ENCODE measurements around the gene ABR. TPM values are rescaled to one million over a fixed set of nuclear protein-coding genes. Genes with fewer than 3 reads are reported as not detected.
A peak's percentile ranks its signal among the peaks of the same experiment; 100 is the strongest.

The ABR gene
- total and polyA plus RNA-seq, 12 donors = 5.3 to 152 (median 105) TPM

GRCh38 chr17:1007310-1008007 is 172.3 kb downstream of the ABR start:
- intact Hi-C loops (cut with DNase I) = loop anchor here (5.0 kb wide), 2 partner anchors 40 to 50 kb away; no protein-coding TSS in a partner anchor
- 84 to 89% (median 85%) methylated on average over 12 to 16 of the region's 16 CpGs for WGBS, 4 donors
- TF ChIP-seq, protein P1, sequence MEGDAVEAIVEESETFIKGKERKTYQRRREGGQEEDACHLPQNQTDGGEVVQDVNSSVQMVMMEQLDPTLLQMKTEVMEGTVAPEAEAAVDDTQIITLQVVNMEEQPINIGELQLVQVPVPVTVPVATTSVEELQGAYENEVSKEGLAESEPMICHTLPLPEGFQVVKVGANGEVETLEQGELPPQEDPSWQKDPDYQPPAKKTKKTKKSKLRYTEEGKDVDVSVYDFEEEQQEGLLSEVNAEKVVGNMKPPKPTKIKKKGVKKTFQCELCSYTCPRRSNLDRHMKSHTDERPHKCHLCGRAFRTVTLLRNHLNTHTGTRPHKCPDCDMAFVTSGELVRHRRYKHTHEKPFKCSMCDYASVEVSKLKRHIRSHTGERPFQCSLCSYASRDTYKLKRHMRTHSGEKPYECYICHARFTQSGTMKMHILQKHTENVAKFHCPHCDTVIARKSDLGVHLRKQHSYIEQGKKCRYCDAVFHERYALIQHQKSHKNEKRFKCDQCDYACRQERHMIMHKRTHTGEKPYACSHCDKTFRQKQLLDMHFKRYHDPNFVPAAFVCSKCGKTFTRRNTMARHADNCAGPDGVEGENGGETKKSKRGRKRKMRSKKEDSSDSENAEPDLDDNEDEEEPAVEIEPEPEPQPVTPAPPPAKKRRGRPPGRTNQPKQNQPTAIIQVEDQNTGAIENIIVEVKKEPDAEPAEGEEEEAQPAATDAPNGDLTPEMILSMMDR (IDR thresholded peaks at IDR 0.05) = no peak
- TF ChIP-seq POLR2A (IDR thresholded peaks at IDR 0.05) = no peak
- Histone ChIP-seq H3K27me3 (no peaks in the 10 kb centered on the region), H3K36me3 (replicated peaks in 1 of 2) (peaks cover 0 to 63% of the 10 kb centered on the region in 2 donors), H3K4me1 (replicated peaks in 1 of 2) (peaks cover 32 to 40% of the 10 kb centered on the region in 2 donors), H3K4me3 (no peak overlapping the region), H3K27ac (peak overlapping the region in 2 of 5 donors; percentile 56 to 58), H3K9me3 (replicated peaks in 1 of 3) (no peaks in the 10 kb centered on the region)
- DNase-seq = peak in 1 of 7 donors; percentile 28

GRCh38 chr17:1006054-1006453 is 173.7 kb downstream of the ABR start:
- H3K9me3 ChIP-seq (replicated peaks in 1 of 3) = no peaks in the 10 kb centered on the region
- peaks cover 0 to 63% of the 10 kb centered on the region in 2 donors for H3K36me3 ChIP-seq (replicated peaks in 1 of 2)
- DNase-seq = peak in 5 of 7 donors; percentile 37 to 70 (median 55)
- peak overlapping the region; percentile 44 to 96 (median 74) for H3K27ac ChIP-seq
- WGBS, 4 donors = 40 to 49% (median 45%) methylated on average over 6 to 16 of the region's 16 CpGs
- TF ChIP-seq POLR2A (IDR thresholded peaks at IDR 0.05) = no peak
- TF ChIP-seq, protein P1 (IDR thresholded peaks at IDR 0.05) = no peak
- intact Hi-C loops (cut with DNase I) = loop anchor here (5.0 kb wide), 2 partner anchors 41 to 51 kb away; no protein-coding TSS in a partner anchor
- peak overlapping the region in 1 of 4 donors; percentile 25 for H3K4me3 ChIP-seq
- H3K27me3 ChIP-seq = no peaks in the 10 kb centered on the region
- H3K4me1 ChIP-seq (replicated peaks in 1 of 2) = peaks cover 32 to 54% of the 10 kb centered on the region in 2 donors

- H3K4me1 ChIP-seq (replicated peaks in 1 of 2) = peaks cover 32 to 60% of the 10 kb centered on the region in 2 donors
- H3K27me3 ChIP-seq = no peaks in the 10 kb centered on the region
- no peaks in the 10 kb centered on the region for H3K9me3 ChIP-seq (replicated peaks in 1 of 3)
- H3K36me3 ChIP-seq (replicated peaks in 1 of 2) = peaks cover 0 to 63% of the 10 kb centered on the region in 2 donors
- peak in 1 of 2 donors; percentile 48 for TF ChIP-seq POLR2A (IDR thresholded peaks at IDR 0.05)
- TF ChIP-seq, protein P1 (IDR thresholded peaks at IDR 0.05) = no peak
- H3K4me3 ChIP-seq = peak overlapping the region in 1 of 4 donors; percentile 25
- H3K27ac ChIP-seq = peak overlapping the region; percentile 44 to 96 (median 74)
- DNase-seq = peak; percentile 81 to 90 (median 88)
- WGBS, 4 donors = 18 to 22% (median 20%) methylated on average over 21 to 23 of the region's 23 CpGs
- intact Hi-C loops (cut with DNase I) = loop anchor here (5.0 kb wide), 2 partner anchors 42 to 52 kb away; no protein-coding TSS in a partner anchor
Observed at GRCh38 chr17:1005361-1005946, 174.3 kb downstream of the ABR start.

DNA sequence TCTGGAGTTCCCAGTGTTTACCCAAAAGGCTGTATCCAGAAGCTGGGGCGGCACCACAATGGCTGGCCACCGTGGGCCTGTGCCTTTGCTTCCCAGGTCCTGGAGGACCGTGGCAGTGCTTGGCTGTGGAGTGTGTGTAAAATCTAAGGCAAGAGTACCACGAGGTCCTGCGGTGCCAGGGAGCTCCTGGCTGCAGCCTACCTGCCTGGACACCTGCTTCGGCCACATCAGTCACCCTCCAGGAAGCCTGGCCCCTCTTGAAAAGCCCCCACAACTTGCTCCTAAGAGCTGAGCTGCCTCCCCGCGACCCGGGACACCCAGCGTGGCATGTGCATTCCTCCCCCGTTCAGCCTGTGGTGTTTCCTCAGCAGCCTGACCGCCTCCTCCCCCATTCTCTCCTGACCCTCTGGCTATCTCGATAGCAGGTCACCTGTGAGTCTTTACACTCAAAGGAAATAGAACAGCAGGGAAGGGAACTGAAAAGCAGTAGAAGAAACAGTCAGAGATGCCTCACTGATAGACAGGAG is 174.9 kb downstream of the ABR start:
- H3K4me3 ChIP-seq = no peak overlapping the region
- intact Hi-C loops (cut with DNase I) = loop anchor here (5.0 kb wide), 2 partner anchors 42 to 52 kb away; no protein-coding TSS in a partner anchor
- peak overlapping the region; percentile 4 to 96 (median 74) for H3K27ac ChIP-seq
- H3K9me3 ChIP-seq (replicated peaks in 1 of 3) = no peaks in the 10 kb centered on the region
- H3K36me3 ChIP-seq (replicated peaks in 1 of 2) = peaks cover 0 to 63% of the 10 kb centered on the region in 2 donors
- peaks cover 32 to 63% of the 10 kb centered on the region in 2 donors for H3K4me1 ChIP-seq (replicated peaks in 1 of 2)
- TF ChIP-seq, protein P1 (IDR thresholded peaks at IDR 0.05) = no peak
- no peak for TF ChIP-seq POLR2A (IDR thresholded peaks at IDR 0.05)
- DNase-seq = peak in 1 of 7 donors; percentile 39
- no peaks in the 10 kb centered on the region for H3K27me3 ChIP-seq
- WGBS, 4 donors = 61 to 74% (median 68%) methylated on average over 10 to 13 of the region's 13 CpGs

Data from adrenal gland (tissue), 12 donors.